ENCODE results near the gene MYOG. TPM values are rescaled to one million over a fixed set of nuclear protein-coding genes. Genes with fewer than 3 reads are reported as not detected.

MYOG gene
- total and polyA plus RNA-seq, 10 of the 15 experiments (the other 5 are each of a cell fraction or from before 2014, with no cell fraction given), result not detected

DNA sequence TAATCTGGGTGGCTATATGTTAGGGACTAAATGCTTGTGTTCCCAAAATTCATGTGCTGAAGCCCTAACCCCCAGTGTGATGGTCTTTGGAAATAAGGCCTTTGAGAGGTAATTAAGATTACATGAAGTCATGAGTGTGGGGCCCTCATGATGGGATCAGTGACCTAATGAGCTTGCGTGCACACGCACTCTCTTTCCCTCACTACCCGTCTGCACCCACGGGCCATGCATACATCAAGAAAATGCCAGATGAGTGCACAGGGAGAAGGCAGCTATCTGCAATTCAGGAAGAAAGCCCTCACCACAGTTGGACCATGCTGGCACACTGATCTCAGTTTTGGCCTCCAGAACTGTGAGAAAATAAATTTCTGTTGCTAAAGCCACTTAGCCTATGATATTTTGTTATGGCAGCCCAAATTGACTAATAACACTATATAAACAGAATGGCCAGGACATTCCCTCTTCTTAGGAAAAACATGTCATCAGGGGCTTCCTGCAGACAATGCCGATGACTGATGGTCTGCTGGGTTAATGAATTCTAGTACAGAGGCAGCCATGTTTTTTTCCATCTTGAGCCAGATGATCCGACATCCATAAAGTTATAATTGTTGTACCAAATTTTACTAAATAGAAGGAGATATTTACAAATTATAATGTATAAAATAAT lies 18.1 kb upstream of the MYOG start:
- RAD21 ChIA-PET (ENCODE audit: unreplicated experiment), result no interaction called here
- H3K4me1 ChIP-seq (ENCODE audit: control insufficient read depth, insufficient read depth, low read length), result no peaks in the 10 kb centered on the region
- intact Hi-C loops (cut with micrococcal nuclease; ENCODE audit: unreplicated experiment) (no loop called here), in situ Hi-C loops (cut with MboI) (no loop called here)
- H3K4me2 ChIP-seq (ENCODE audit: control insufficient read depth, insufficient read depth), result no peak overlapping the region
- H3K36me3 ChIP-seq (ENCODE audit: control insufficient read depth in 2 of 2, insufficient read depth in 2 of 2, low read length in 1 of 2), result no peaks in the 10 kb centered on the region
- no peak overlapping the region for H2AFZ ChIP-seq (ENCODE audit: control insufficient read depth, low read depth, low read length)
- TF ChIP-seq YY1 (IDR thresholded peaks at IDR 0.05; ENCODE audit: low read depth, low read length), result no peak
- no peak for TF ChIP-seq MTA2 (IDR thresholded peaks at IDR 0.05; ENCODE audit: low read depth)
- TF ChIP-seq ZNF274 (IDR thresholded peaks at IDR 0.05; ENCODE audit: insufficient read depth, insufficient read length), result no peak
- TF ChIP-seq HDAC6 (IDR thresholded peaks at IDR 0.05; ENCODE audit: unreplicated experiment), result no peak
- no peak for TF ChIP-seq ZNF207 (IDR thresholded peaks at IDR 0.05; ENCODE audit: borderline replicate concordance)
- TF ChIP-seq FOXM1 (IDR thresholded peaks at IDR 0.05; ENCODE audit: low read depth, low read length), result no peak
- no peak for TF ChIP-seq TCF3 (IDR thresholded peaks at IDR 0.05; ENCODE audit: borderline replicate concordance, insufficient read depth, low read depth, low read length)
- TF ChIP-seq GABPA (IDR thresholded peaks at IDR 0.05; ENCODE audit: low read depth), result no peak
- TF ChIP-seq KDM1A (IDR thresholded peaks at IDR 0.05; ENCODE audit: borderline replicate concordance), result no peak
- no peak for TF ChIP-seq SMARCA5 (IDR thresholded peaks at IDR 0.05)
- TF ChIP-seq, protein P1, sequence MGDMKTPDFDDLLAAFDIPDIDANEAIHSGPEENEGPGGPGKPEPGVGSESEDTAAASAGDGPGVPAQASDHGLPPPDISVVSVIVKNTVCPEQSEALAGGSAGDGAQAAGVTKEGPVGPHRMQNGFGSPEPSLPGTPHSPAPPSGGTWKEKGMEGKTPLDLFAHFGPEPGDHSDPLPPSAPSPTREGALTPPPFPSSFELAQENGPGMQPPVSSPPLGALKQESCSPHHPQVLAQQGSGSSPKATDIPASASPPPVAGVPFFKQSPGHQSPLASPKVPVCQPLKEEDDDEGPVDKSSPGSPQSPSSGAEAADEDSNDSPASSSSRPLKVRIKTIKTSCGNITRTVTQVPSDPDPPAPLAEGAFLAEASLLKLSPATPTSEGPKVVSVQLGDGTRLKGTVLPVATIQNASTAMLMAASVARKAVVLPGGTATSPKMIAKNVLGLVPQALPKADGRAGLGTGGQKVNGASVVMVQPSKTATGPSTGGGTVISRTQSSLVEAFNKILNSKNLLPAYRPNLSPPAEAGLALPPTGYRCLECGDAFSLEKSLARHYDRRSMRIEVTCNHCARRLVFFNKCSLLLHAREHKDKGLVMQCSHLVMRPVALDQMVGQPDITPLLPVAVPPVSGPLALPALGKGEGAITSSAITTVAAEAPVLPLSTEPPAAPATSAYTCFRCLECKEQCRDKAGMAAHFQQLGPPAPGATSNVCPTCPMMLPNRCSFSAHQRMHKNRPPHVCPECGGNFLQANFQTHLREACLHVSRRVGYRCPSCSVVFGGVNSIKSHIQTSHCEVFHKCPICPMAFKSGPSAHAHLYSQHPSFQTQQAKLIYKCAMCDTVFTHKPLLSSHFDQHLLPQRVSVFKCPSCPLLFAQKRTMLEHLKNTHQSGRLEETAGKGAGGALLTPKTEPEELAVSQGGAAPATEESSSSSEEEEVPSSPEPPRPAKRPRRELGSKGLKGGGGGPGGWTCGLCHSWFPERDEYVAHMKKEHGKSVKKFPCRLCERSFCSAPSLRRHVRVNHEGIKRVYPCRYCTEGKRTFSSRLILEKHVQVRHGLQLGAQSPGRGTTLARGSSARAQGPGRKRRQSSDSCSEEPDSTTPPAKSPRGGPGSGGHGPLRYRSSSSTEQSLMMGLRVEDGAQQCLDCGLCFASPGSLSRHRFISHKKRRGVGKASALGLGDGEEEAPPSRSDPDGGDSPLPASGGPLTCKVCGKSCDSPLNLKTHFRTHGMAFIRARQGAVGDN (IDR thresholded peaks at IDR 0.05), result no peak
- no peak for TF ChIP-seq EZH2 (IDR thresholded peaks at IDR 0.05; ENCODE audit: borderline replicate concordance, control insufficient read depth, low read depth, low read length)
- no peak for TF ChIP-seq SP1 (IDR thresholded peaks at IDR 0.05; ENCODE audit: low read depth, low read length)
- TF ChIP-seq MYB (IDR thresholded peaks at IDR 0.05; ENCODE audit: borderline replicate concordance, low read depth, low read length), result no peak
- no peak for TF ChIP-seq SMAD5 (IDR thresholded peaks at IDR 0.05; ENCODE audit: low read depth)
- no peak for TF ChIP-seq SUZ12 (IDR thresholded peaks at IDR 0.05; ENCODE audit: unreplicated experiment)
- TF ChIP-seq ZSCAN29 (IDR thresholded peaks at IDR 0.05), result no peak
- no peak for TF ChIP-seq SREBF1 (IDR thresholded peaks at IDR 0.05; ENCODE audit: low read length)
- TF ChIP-seq JUND (IDR thresholded peaks at IDR 0.05; ENCODE audit: low read depth, low read length), result no peak
- H3K4me3 ChIP-seq, result no peak overlapping the region
- POLR2A ChIA-PET, result no interaction called here
- CTCF ChIA-PET, result interaction anchor here (1.1 kb wide), 1 partner anchor 13 kb away, joined by 3 read pairs; no protein-coding TSS in a partner anchor
- ATAC-seq (no peak), FAIRE-seq (no peak), DNase-seq (ENCODE audit: low read depth, low spot score) (no peak)
- H3K9ac ChIP-seq (ENCODE audit: control insufficient read depth, insufficient read depth, low read length), result no peak overlapping the region
- no TSS peak for BruUV-seq (replicated peaks)
- H3K27me3 ChIP-seq (replicated peaks in 1 of 2; ENCODE audit: control insufficient read depth in 2 of 2, insufficient read depth in 2 of 2, low read length in 1 of 2), result no peaks in the 10 kb centered on the region; a peak in 3 of 4 replicates
- SMC1A ChIA-PET (ENCODE audit: uncharacterized antibody, unreplicated experiment), result no interaction called here
- no peaks in the 10 kb centered on the region for H3K9me3 ChIP-seq (replicated peaks; ENCODE audit: control insufficient read depth, insufficient read depth, low read length)
- H4K20me1 ChIP-seq (ENCODE audit: control insufficient read depth, insufficient read depth), result no peaks in the 10 kb centered on the region
- H3K79me2 ChIP-seq (ENCODE audit: control insufficient read depth, insufficient read depth, low read length), result no peaks in the 10 kb centered on the region
- no peak overlapping the region for H3K27ac ChIP-seq (ENCODE audit: control insufficient read depth, insufficient read depth)
- 76% methylated on average over 6 of the region's 6 CpGs for WGBS (ENCODE audit: insufficient coverage, insufficient replicate concordance, low lambda C conversion rate, missing lambda C conversion rate)
